HepG2 (cell line): ENCODE data around the gene ZBTB7C. TPM values are rescaled to one million over a fixed set of nuclear protein-coding genes. Genes with fewer than 3 reads are reported as not detected.

Experiments
- ARNTL ChIP-seq: sonication (generic); formaldehyde crosslinking; IDR thresholded peaks from 2 replicates; pipeline ENCODE4 v1.4.0; 2020; ENCODE audit warnings: mild to moderate bottlenecking, missing genetic modification reagents
- CHCHD3 ChIP-seq: sonication (generic); formaldehyde crosslinking; IDR thresholded peaks from 2 replicates; pipeline ENCODE4 v1.8.0; 2022; ENCODE audit warnings: mild to moderate bottlenecking, missing genetic modification reagents, moderate library complexity
- MATR3 ChIP-seq: sonication (generic); formaldehyde crosslinking; IDR thresholded peaks from 2 replicates; pipeline ENCODE4 v1.4.0; 2020; ENCODE audit warnings: missing genetic modification reagents
- MED13 ChIP-seq: sonication (generic); formaldehyde crosslinking; IDR thresholded peaks from 2 replicates; pipeline ENCODE4 v1.5.0; 2020; ENCODE audit warnings: missing genetic modification reagents
- MZF1 ChIP-seq: sonication (generic); formaldehyde crosslinking; IDR thresholded peaks from 2 replicates; pipeline ENCODE4 v1.8.1; 2023; ENCODE audit warnings: mild to moderate bottlenecking, missing genetic modification reagents, borderline replicate concordance
- PRMT3 ChIP-seq: sonication (generic); formaldehyde crosslinking; IDR thresholded peaks from 2 replicates; pipeline ENCODE4 v1.8.1; 2022; ENCODE audit warnings: low read depth, mild to moderate bottlenecking, moderate library complexity, missing genetic modification reagents, borderline replicate concordance
- RBAK ChIP-seq: sonication (generic); formaldehyde crosslinking; IDR thresholded peaks from 2 replicates; pipeline ENCODE4 v1.5.1; 2020; ENCODE audit warnings: mild to moderate bottlenecking, missing genetic modification reagents
- SP2 ChIP-seq: sonication (generic); formaldehyde crosslinking; IDR thresholded peaks from 2 replicates; pipeline ENCODE4 v1.5.1; 2020; ENCODE audit warnings: mild to moderate bottlenecking, missing genetic modification reagents
- TBL1XR1 ChIP-seq: fragments of 150-350 bp; IDR thresholded peaks from 2 replicates; pipeline ENCODE4 v1.6.1; 2014; ENCODE audit warnings: borderline replicate concordance, low read length; ENCODE audit not compliant: partially characterized antibody
- TBX2 ChIP-seq: sonication (generic); formaldehyde crosslinking; IDR thresholded peaks from 2 replicates; pipeline ENCODE4 v1.5.0; 2020; ENCODE audit warnings: missing genetic modification reagents, mild to moderate bottlenecking, borderline replicate concordance
- ZFP36 ChIP-seq: fragments of 150-350 bp; IDR thresholded peaks from 2 replicates; pipeline ENCODE4 v1.6.1; 2018; ENCODE audit warnings: borderline replicate concordance, low read length, low read depth; ENCODE audit not compliant: partially characterized antibody
- ZFP41 ChIP-seq: sonication (generic); formaldehyde crosslinking; IDR thresholded peaks from 2 replicates; pipeline ENCODE4 v1.4.0; 2020; ENCODE audit warnings: mild to moderate bottlenecking, missing genetic modification reagents, borderline replicate concordance
- ZNF253 ChIP-seq: sonication (generic); formaldehyde crosslinking; IDR thresholded peaks from 2 replicates; pipeline ENCODE4 v1.8.0; 2022; ENCODE audit warnings: mild to moderate bottlenecking, missing genetic modification reagents, borderline replicate concordance
- ZNF33A ChIP-seq: sonication (generic); formaldehyde crosslinking; IDR thresholded peaks from 2 replicates; pipeline ENCODE4 v1.5.1; 2020; ENCODE audit warnings: missing genetic modification reagents, mild to moderate bottlenecking, moderate library complexity, borderline replicate concordance
- ZNF556 ChIP-seq: sonication (generic); formaldehyde crosslinking; IDR thresholded peaks from 2 replicates; pipeline ENCODE4 v1.4.0; 2020; ENCODE audit warnings: mild to moderate bottlenecking, missing genetic modification reagents, borderline replicate concordance
- ZNF790 ChIP-seq: sonication (generic); formaldehyde crosslinking; IDR thresholded peaks from 2 replicates; pipeline ENCODE4 v1.8.0; 2022; ENCODE audit warnings: missing genetic modification reagents, mild to moderate bottlenecking, borderline replicate concordance
- ZNF841 ChIP-seq: sonication (generic); formaldehyde crosslinking; IDR thresholded peaks from 2 replicates; pipeline ENCODE4 v1.8.1; 2023; ENCODE audit warnings: missing genetic modification reagents, borderline replicate concordance
- polyA plus RNA-seq, 8 experiments: library from polyadenylated mRNA; depleted of rRNA in 3 of 8; stranded (reverse) in 7 of 8; unstranded in 1 of 8; fragments of >200 nt; fragmentation: Illumina TruSeq in 4 of 8; extraction: Trizol in 4 of 8; gene quantifications; 2 replicates each; pipeline versions ENCODE4 v1.2.1 to v1.2.3, GENCODE V29; 2011 to 2016; ENCODE audit warnings: low read depth in 4 of 8, missing spikeins in 1 of 8, mixed read lengths in 1 of 8; ENCODE audit not compliant: insufficient read depth in 1 of 8
- total RNA-seq, 5 experiments: library from RNA; depleted of rRNA; stranded (reverse); fragments of >200 nt; fragmentation: Illumina TruSeq; extraction: Trizol; gene quantifications; 2 replicates each; pipeline ENCODE4 v1.2.3, GENCODE V29; 2016; ENCODE audit warnings: low read depth in 1 of 5
- TF ChIP-seq, protein P1 (sequence below): sonication (generic); formaldehyde crosslinking; IDR thresholded peaks from 2 replicates; pipeline ENCODE4 v1.5.1; 2020; ENCODE audit warnings: missing genetic modification reagents, mild to moderate bottlenecking, borderline replicate concordance
- TF ChIP-seq, protein P2 (sequence below): sonication (generic); formaldehyde crosslinking; IDR thresholded peaks from 2 replicates; pipeline ENCODE4 v1.4.0; 2020; ENCODE audit warnings: missing genetic modification reagents, borderline replicate concordance
- TF ChIP-seq, protein P3 (sequence below): IDR thresholded peaks from 2 replicates; pipeline ENCODE4 v1.6.1; 2018; ENCODE audit warnings: missing genetic modification reagents, mild to moderate bottlenecking, missing compliant biosample characterization
- TF ChIP-seq, protein P4 (sequence below): IDR thresholded peaks from 2 replicates; pipeline ENCODE4 v1.6.1; 2016; ENCODE audit warnings: missing genetic modification reagents, missing compliant biosample characterization

The ZBTB7C gene
- total and polyA plus RNA-seq, 2 of the 13 experiments (the other 11 are each of a cell fraction or from before 2014, with no cell fraction given) = 0.01 to 0.04 TPM

DNA sequence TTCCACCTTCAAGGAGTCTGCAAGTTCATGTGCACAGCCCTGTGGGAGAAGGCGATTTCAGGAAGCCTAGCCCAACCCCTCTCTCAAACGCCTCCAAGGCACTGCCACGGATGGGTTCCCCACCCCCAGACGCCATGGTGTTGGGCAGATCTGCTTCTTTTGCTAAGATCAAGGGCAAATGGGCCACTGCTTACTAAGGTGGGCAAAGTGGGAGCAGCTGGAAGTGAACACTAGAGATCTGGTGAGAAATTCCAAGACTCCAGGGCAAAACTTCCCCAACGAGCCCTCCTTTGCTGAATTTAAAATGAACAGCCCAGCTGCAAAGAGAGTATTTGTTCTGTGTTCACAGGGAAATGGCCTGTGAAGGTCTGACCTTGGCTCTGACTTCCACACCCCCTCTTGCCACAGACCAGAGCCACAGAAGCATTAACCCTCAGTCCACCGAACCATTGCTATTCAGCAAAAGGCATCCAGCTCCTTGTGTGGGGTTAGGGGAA lies 45.1 kb upstream of the ZBTB7C start (continued):
- TF ChIP-seq, protein P1, sequence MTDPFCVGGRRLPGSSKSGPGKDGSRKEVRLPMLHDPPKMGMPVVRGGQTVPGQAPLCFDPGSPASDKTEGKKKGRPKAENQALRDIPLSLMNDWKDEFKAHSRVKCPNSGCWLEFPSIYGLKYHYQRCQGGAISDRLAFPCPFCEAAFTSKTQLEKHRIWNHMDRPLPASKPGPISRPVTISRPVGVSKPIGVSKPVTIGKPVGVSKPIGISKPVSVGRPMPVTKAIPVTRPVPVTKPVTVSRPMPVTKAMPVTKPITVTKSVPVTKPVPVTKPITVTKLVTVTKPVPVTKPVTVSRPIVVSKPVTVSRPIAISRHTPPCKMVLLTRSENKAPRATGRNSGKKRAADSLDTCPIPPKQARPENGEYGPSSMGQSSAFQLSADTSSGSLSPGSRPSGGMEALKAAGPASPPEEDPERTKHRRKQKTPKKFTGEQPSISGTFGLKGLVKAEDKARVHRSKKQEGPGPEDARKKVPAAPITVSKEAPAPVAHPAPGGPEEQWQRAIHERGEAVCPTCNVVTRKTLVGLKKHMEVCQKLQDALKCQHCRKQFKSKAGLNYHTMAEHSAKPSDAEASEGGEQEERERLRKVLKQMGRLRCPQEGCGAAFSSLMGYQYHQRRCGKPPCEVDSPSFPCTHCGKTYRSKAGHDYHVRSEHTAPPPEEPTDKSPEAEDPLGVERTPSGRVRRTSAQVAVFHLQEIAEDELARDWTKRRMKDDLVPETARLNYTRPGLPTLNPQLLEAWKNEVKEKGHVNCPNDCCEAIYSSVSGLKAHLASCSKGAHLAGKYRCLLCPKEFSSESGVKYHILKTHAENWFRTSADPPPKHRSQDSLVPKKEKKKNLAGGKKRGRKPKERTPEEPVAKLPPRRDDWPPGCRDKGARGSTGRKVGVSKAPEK (CRISPR knock-in tag) = no peak
- TF ChIP-seq PRMT3 (no peak), ZNF33A (CRISPR knock-in tag) (no peak), ZNF790 (CRISPR knock-in tag) (no peak), MED13 (CRISPR knock-in tag) (0 out of 2 replicates have a peak, but pooled peaks have one; percentile 28), MZF1 (CRISPR knock-in tag) (no peak), SP2 (CRISPR knock-in tag) (no peak), ARNTL (CRISPR knock-in tag) (no peak), CHCHD3 (CRISPR knock-in tag) (no peak), ZNF556 (peak; percentile 21; the same call in 1 of the 2 replicates), TBX2 (CRISPR knock-in tag) (peak; percentile 60; the same call in 1 of the 2 replicates), ZNF841 (CRISPR knock-in tag) (no peak), ZFP41 (CRISPR knock-in tag) (no peak), ZNF253 (no peak), MATR3 (CRISPR knock-in tag) (no peak), TBL1XR1 (no peak), RBAK (CRISPR knock-in tag) (no peak), ZFP36 (no peak)
- TF ChIP-seq, protein P2, sequence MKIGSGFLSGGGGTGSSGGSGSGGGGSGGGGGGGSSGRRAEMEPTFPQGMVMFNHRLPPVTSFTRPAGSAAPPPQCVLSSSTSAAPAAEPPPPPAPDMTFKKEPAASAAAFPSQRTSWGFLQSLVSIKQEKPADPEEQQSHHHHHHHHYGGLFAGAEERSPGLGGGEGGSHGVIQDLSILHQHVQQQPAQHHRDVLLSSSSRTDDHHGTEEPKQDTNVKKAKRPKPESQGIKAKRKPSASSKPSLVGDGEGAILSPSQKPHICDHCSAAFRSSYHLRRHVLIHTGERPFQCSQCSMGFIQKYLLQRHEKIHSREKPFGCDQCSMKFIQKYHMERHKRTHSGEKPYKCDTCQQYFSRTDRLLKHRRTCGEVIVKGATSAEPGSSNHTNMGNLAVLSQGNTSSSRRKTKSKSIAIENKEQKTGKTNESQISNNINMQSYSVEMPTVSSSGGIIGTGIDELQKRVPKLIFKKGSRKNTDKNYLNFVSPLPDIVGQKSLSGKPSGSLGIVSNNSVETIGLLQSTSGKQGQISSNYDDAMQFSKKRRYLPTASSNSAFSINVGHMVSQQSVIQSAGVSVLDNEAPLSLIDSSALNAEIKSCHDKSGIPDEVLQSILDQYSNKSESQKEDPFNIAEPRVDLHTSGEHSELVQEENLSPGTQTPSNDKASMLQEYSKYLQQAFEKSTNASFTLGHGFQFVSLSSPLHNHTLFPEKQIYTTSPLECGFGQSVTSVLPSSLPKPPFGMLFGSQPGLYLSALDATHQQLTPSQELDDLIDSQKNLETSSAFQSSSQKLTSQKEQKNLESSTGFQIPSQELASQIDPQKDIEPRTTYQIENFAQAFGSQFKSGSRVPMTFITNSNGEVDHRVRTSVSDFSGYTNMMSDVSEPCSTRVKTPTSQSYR (CRISPR knock-in tag) = peak; percentile 53; the same call in 1 of the 2 replicates
- TF ChIP-seq, protein P3, sequence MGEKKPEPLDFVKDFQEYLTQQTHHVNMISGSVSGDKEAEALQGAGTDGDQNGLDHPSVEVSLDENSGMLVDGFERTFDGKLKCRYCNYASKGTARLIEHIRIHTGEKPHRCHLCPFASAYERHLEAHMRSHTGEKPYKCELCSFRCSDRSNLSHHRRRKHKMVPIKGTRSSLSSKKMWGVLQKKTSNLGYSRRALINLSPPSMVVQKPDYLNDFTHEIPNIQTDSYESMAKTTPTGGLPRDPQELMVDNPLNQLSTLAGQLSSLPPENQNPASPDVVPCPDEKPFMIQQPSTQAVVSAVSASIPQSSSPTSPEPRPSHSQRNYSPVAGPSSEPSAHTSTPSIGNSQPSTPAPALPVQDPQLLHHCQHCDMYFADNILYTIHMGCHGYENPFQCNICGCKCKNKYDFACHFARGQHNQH = peak; percentile 57; the same call in 1 of the 2 replicates
- TF ChIP-seq, protein P4, sequence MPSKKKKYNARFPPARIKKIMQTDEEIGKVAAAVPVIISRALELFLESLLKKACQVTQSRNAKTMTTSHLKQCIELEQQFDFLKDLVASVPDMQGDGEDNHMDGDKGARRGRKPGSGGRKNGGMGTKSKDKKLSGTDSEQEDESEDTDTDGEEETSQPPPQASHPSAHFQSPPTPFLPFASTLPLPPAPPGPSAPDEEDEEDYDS (CRISPR knock-in tag) = 0 out of 2 replicates have a peak, but pooled peaks have one; percentile 40
